Bronchial epithelial cell (primary cell): Measurements from ENCODE around the gene KRT4. TPM values are rescaled to one million over a fixed set of nuclear protein-coding genes. Genes with fewer than 3 reads are reported as not detected.

Experiments used
- DNase-seq: peaks from one replicate; pipeline ENCODE4 v3.0.0-alpha.2; 2010; ENCODE audit warnings: low read depth
- FAIRE-seq: peaks from 2 replicates; lab custom pipeline; 2011; peaks lifted over from hg19 to GRCh38; lab: Jason Lieb, UNC
- H3K27me3 ChIP-seq: 2 replicates; pipeline ENCODE4 v1.5.1; 2011; ENCODE audit warnings: low read length; ENCODE audit not compliant: control insufficient read depth, insufficient read depth
- H3K36me3 ChIP-seq: 2 replicates; pipeline ENCODE4 v1.5.1; 2011; ENCODE audit warnings: low read length; ENCODE audit not compliant: control insufficient read depth, insufficient read depth
- H3K4me3 ChIP-seq: 2 replicates; pipeline ENCODE4 v1.5.1; 2011; ENCODE audit warnings: mild to moderate bottlenecking, low read depth, low read length, control low read depth
- total RNA-seq: library from RNA; depleted of rRNA; stranded (reverse); fragments of >200 nt; gene quantifications from 2 replicates; pipeline ENCODE4 v1.2.1, GENCODE V29; 2014
- TF ChIP-seq, protein P1 (sequence below): IDR thresholded peaks from 2 replicates; pipeline ENCODE4 v1.5.1; 2011; ENCODE audit warnings: mild to moderate bottlenecking, moderate library complexity, low read length, control low read depth, inconsistent platforms; ENCODE audit not compliant: insufficient read depth, severe bottlenecking

The KRT4 gene
- total RNA-seq, 1 donor from 2014 or later: 66.6 TPM

DNA sequence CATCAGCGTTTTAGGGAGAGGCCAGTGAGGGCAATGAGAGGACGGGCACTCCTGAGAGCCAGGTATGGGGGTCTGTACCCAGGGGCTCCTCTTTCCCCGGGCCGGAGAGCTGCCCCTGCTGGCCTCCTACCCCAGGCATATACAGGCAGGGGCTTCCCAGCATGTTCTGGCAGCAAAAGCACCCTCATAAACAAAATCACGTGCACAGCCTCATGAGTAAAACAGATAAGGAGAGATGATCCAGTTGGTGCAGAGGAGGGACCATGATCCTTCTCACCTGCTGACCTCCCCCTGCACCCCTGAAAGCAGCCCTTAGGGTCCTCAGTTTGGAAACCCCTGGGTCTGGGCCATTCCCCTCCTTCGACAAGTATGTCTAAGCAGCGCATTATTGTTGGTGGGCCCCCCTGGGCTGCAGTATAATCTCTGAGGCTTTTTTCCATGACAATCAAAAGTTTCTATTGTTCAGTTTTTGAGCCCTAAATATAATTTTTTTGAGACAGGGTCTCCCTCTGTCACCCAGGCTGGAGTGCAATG is 5.0 kb upstream of the KRT4 start:
- TF ChIP-seq, protein P1, sequence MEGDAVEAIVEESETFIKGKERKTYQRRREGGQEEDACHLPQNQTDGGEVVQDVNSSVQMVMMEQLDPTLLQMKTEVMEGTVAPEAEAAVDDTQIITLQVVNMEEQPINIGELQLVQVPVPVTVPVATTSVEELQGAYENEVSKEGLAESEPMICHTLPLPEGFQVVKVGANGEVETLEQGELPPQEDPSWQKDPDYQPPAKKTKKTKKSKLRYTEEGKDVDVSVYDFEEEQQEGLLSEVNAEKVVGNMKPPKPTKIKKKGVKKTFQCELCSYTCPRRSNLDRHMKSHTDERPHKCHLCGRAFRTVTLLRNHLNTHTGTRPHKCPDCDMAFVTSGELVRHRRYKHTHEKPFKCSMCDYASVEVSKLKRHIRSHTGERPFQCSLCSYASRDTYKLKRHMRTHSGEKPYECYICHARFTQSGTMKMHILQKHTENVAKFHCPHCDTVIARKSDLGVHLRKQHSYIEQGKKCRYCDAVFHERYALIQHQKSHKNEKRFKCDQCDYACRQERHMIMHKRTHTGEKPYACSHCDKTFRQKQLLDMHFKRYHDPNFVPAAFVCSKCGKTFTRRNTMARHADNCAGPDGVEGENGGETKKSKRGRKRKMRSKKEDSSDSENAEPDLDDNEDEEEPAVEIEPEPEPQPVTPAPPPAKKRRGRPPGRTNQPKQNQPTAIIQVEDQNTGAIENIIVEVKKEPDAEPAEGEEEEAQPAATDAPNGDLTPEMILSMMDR: no peak
- DNase-seq: no peak
- H3K27me3 ChIP-seq: peaks cover 3% of the 10 kb centered on the region
- no peak overlapping the region for H3K4me3 ChIP-seq
- FAIRE-seq: no peak
- H3K36me3 ChIP-seq: no peaks in the 10 kb centered on the region

GRCh38 chr12:52818388-52818787 is 4.5 kb upstream of the KRT4 start:
- TF ChIP-seq, protein P1: no peak
- Histone ChIP-seq H3K27me3 (peaks cover 7% of the 10 kb centered on the region), H3K4me3 (no peak overlapping the region), H3K36me3 (no peaks in the 10 kb centered on the region)
- FAIRE-seq (no peak), DNase-seq (no peak)

- TF ChIP-seq, protein P1: no peak
- Histone ChIP-seq H3K36me3 (no peaks in the 10 kb centered on the region), H3K4me3 (no peak overlapping the region), H3K27me3 (peaks cover 9% of the 10 kb centered on the region)
- no peak for DNase-seq
- no peak for FAIRE-seq
Measured at GRCh38 chr12:52817699-52818238, 3.9 kb upstream of the KRT4 start.

DNA sequence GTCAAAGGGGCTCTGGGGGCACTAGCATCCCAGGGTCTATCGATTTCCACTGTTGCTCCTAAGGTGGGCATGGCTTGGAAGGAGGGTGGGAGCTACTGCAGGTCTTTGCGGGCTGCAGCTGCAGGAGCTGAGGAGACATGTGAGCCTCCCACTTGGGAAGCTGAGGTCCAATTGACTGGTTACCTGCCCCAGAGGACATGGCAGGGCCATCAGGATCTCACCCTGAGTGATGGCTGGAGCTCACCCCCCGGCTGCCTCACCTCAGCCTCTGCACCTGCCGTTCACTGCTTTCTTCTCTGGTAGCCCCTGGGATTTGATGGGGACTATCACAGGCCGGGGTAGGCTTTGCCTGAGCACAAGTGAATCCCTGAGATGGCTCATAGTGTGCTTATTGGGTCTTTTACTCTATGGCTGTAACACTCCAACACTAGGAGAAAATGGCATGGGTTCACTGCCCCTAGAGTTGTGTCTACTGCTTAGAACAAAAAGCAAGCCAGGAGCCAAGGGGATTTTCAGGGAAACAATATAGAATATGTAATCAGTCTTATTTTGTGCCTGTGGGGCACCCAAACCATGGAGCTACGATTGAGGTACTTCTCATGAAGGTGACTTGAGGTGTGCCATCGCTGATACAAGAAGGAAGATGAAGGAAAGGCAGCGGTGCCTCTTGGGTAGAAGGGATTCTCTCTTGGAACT is 3.2 kb upstream of the KRT4 start:
- FAIRE-seq: no peak
- TF ChIP-seq, protein P1: no peak
- no peaks in the 10 kb centered on the region for H3K36me3 ChIP-seq
- H3K27me3 ChIP-seq: peaks cover 9% of the 10 kb centered on the region
- H3K4me3 ChIP-seq: no peak overlapping the region
- no peak for DNase-seq

- no peaks in the 10 kb centered on the region for H3K36me3 ChIP-seq
- FAIRE-seq (peak; percentile 89), DNase-seq (no peak)
- TF ChIP-seq, protein P1: no peak
- H3K4me3 ChIP-seq: no peak overlapping the region
- H3K27me3 ChIP-seq: peaks cover 9% of the 10 kb centered on the region
Measured at GRCh38 chr12:52815676-52816588, 2.0 kb upstream of the KRT4 start.
